Heart left ventricle (tissue), 13 donors: ENCODE measurements around the gene ALDH18A1.

Experiments
- POLR2A ChIP-seq, 2 donors: fragments of 450-650 bp; IDR thresholded peaks; one replicate each; pipeline ENCODE4 v1.6.1; 2017; ENCODE audit warnings: antibody characterized with exemption in 2 of 2, mild to moderate bottlenecking in 2 of 2, moderate library complexity in 2 of 2
- TF ChIP-seq, protein P1 (sequence below), 12 donors: fragments of 200-600 bp; sonication (generic) in 4 of 12; IDR thresholded peaks; one replicate each; pipeline versions ENCODE4 v1.5.0 to v1.8.0; 2018 to 2022; ENCODE audit warnings: antibody characterized with exemption in 12 of 12, mild to moderate bottlenecking in 5 of 12
- donor health status: ischemic (EF 13 %, LVEDD 7.1; RV severe dilation, severe dysfunction).
- donor health status: DM: no; HTN: yes; CAD: no.
- donor health status: DM: no; HTN: no; CAD: no.
- donor health status: ischemic (EF 25% LVEDD 6.9; RV normal size, moderate dysfunction).
- donor health status: ischemic (EF 25% LVEDD 5.7; RV mildly dilated, moderate dysfunction).
- donor health status: ischemic (EF 35%, LVEDD 5.7; RV mildly dilated, moderate dysfunction).
- donor health status: nonischemic (EF 11% LVEDD 7.7; RV severe dilation, severe dysfunction).
- donor health status: DM: yes; HTN: yes; CAD: no.
- donor health status: PGD.
- donor health status: ischemic (EF 29% LVEDD 5.4; RV normal size, mild dysfunction).
- donor health status: nonischemic (EF 23%, LVEDD 6.1; RV moderate dilation, normal function).

DNA sequence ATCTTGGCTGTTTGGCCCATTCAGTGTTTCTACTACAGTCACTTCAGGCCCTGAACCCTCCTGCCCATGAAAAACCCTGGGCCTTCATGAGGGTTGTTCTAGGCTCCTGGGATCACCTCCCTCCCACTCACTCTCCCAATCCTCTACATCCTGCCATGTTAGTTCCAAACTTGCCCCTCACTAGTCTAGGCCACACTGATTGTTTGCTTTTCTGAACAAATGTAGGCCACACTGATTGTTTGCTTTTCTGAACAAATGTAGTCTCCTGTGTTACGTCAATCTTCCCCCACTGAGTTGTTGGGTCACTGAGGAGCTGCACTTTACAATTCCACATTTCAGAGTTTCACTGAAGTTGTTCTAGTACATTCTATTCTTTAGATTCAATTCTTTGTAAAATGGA is 5.3 kb upstream of the ALDH18A1 start:
- TF ChIP-seq, protein P1, sequence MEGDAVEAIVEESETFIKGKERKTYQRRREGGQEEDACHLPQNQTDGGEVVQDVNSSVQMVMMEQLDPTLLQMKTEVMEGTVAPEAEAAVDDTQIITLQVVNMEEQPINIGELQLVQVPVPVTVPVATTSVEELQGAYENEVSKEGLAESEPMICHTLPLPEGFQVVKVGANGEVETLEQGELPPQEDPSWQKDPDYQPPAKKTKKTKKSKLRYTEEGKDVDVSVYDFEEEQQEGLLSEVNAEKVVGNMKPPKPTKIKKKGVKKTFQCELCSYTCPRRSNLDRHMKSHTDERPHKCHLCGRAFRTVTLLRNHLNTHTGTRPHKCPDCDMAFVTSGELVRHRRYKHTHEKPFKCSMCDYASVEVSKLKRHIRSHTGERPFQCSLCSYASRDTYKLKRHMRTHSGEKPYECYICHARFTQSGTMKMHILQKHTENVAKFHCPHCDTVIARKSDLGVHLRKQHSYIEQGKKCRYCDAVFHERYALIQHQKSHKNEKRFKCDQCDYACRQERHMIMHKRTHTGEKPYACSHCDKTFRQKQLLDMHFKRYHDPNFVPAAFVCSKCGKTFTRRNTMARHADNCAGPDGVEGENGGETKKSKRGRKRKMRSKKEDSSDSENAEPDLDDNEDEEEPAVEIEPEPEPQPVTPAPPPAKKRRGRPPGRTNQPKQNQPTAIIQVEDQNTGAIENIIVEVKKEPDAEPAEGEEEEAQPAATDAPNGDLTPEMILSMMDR (IDR thresholded peaks at IDR 0.05) = no peak
- TF ChIP-seq POLR2A (IDR thresholded peaks at IDR 0.05) = no peak
